Measurements from ENCODE around the gene TLR10.
"Not testable (repeated sequence)": the region's sequence is repeated elsewhere in the genome, so short reads cannot be mapped to it uniquely, and the experiment has no call there.

The TLR10 gene

GRCh38 chr4:38782452-38783108 lies at the start of gene TLR10:
Gene TLR10 (minus strand): TSS chr4:38782990. CDS start chr4:38775590, 7,400 bp downstream.
- DNase-seq (ENCODE audit: low spot score) = peak; percentile 63
- no peak for FAIRE-seq

- FAIRE-seq (no peak), DNase-seq (ENCODE audit: low spot score) (no peak)
These were observed 49.4 kb upstream of the TLR10 start for GRCh38 chr4:38832206-38832605.

GRCh38 chr4:38831653-38832052 lies 48.9 kb upstream of the TLR10 start:
- FAIRE-seq = no peak
- DNase-seq (ENCODE audit: low spot score) = no peak

GRCh38 chr4:38829237-38829636 lies 46.4 kb upstream of the TLR10 start:
- no peak for FAIRE-seq
- DNase-seq (ENCODE audit: low spot score) = no peak

GRCh38 chr4:38823766-38824165 lies 41.0 kb upstream of the TLR10 start:
- no peak for DNase-seq (ENCODE audit: low spot score)
- no peak for FAIRE-seq

- FAIRE-seq = no peak
- no peak for DNase-seq (ENCODE audit: low spot score)
These were observed 40.0 kb upstream of the TLR10 start for GRCh38 chr4:38822748-38823303.

GRCh38 chr4:38821739-38822138 lies 38.9 kb upstream of the TLR10 start:
- FAIRE-seq (peak; percentile 77), DNase-seq (ENCODE audit: low spot score) (no peak)

- DNase-seq (ENCODE audit: low spot score) (no peak), FAIRE-seq (no peak)
These were observed 37.7 kb upstream of the TLR10 start for GRCh38 chr4:38820329-38821061.

- no peak for FAIRE-seq
- DNase-seq (ENCODE audit: low spot score) = no peak
These were observed 36.8 kb upstream of the TLR10 start for GRCh38 chr4:38819569-38819968.

- FAIRE-seq = no peak
- no peak for DNase-seq (ENCODE audit: low spot score)
These were observed 35.7 kb upstream of the TLR10 start for GRCh38 chr4:38818441-38818976.

GRCh38 chr4:38815885-38816782 lies 33.3 kb upstream of the TLR10 start:
- FAIRE-seq (no peak), DNase-seq (ENCODE audit: low spot score) (no peak)

GRCh38 chr4:38814386-38814785 lies 31.6 kb upstream of the TLR10 start:
- DNase-seq (ENCODE audit: low spot score) (no peak), FAIRE-seq (no peak)

- DNase-seq (ENCODE audit: low spot score) = no peak
- no peak for FAIRE-seq
These were observed 28.5 kb upstream of the TLR10 start for GRCh38 chr4:38811297-38811696.

- not testable (repeated sequence) for DNase-seq (ENCODE audit: low spot score); FAIRE-seq
These were observed 24.7 kb upstream of the TLR10 start for GRCh38 chr4:38807462-38807861.

GRCh38 chr4:38806251-38806650 lies 23.5 kb upstream of the TLR10 start:
- FAIRE-seq; DNase-seq (ENCODE audit: low spot score): not testable (repeated sequence)

GRCh38 chr4:38805530-38806145 lies 22.8 kb upstream of the TLR10 start:
- DNase-seq (ENCODE audit: low spot score) (peak; percentile 39), FAIRE-seq (no peak)

GRCh38 chr4:38804654-38805295 lies 22.0 kb upstream of the TLR10 start, which contains the start of gene TLR1:
Gene TLR1 (minus strand): TSS chr4:38804791. CDS start chr4:38798831, 5,960 bp downstream.
- FAIRE-seq = no peak
- peak; percentile 27 for DNase-seq (ENCODE audit: low spot score)

GRCh38 chr4:38803833-38804653 lies 21.3 kb upstream of the TLR10 start:
- DNase-seq (ENCODE audit: low spot score) = no peak
- FAIRE-seq = no peak

Data from urothelium cell line (cell line).